Peyer's patch (tissue), 4 donors: ENCODE results near the gene PIGQ. TPM values are rescaled to one million over a fixed set of nuclear protein-coding genes. Genes with fewer than 3 reads are reported as not detected.

Source experiments
- DNase-seq, 3 donors: peaks; one replicate each; pipeline ENCODE4 v3.0.0-alpha.2; 2017 to 2019
- H3K27ac ChIP-seq, 4 donors: fragments of 200-600 bp; sonication (generic); one replicate each; pipeline ENCODE4 v1.5.1; 2016 to 2019
- H3K27me3 ChIP-seq, 2 donors: fragments of 200-600 bp; sonication (generic); one replicate each; pipeline ENCODE4 v1.5.1; 2019
- H3K36me3 ChIP-seq, 3 donors: fragments of 200-600 bp; sonication (generic); one replicate each; pipeline ENCODE4 v1.5.1; 2016 to 2019
- H3K4me1 ChIP-seq, 4 donors: fragments of 200-600 bp; sonication (generic); one replicate each; pipeline ENCODE4 v1.5.1; 2016 to 2019
- H3K4me3 ChIP-seq, 4 donors: fragments of 200-600 bp; sonication (generic); 1 replicate in 3 of 4; 2 replicates in 1 of 4; pipeline ENCODE4 v1.5.1; 2016 to 2019; ENCODE audit warnings: mild to moderate bottlenecking in 1 of 4
- H3K9me3 ChIP-seq, 4 donors: fragments of 200-600 bp; sonication (generic); one replicate each; pipeline ENCODE4 v1.5.1; 2016 to 2019; ENCODE audit warnings: mild to moderate bottlenecking in 1 of 4
- POLR2A ChIP-seq, 2 donors: fragments of 450-650 bp; IDR thresholded peaks; one replicate each; pipeline ENCODE4 v1.5.1; 2017; ENCODE audit warnings: antibody characterized with exemption in 2 of 2, mild to moderate bottlenecking in 2 of 2, moderate library complexity in 2 of 2
- total RNA-seq, 4 donors: library from RNA; depleted of rRNA; stranded (reverse); fragments of >200 nt; gene quantifications; one replicate each; pipeline ENCODE4 v1.1.0, GENCODE V29; 2016
- TF ChIP-seq, protein P1 (sequence below), 6 experiments: fragments of 450-650 bp in 4 of 6; fragments of 200-600 bp in 2 of 6; sonication (generic) in 1 of 6; IDR thresholded peaks; one replicate each; pipeline ENCODE4 v1.5.1; 2017 to 2019; ENCODE audit warnings: antibody characterized with exemption in 6 of 6, mild to moderate bottlenecking in 3 of 6, moderate library complexity in 1 of 6

PIGQ gene
- total RNA-seq, 4 donors from 2014 or later: 33.1 to 65.6 (median 55.2) TPM

DNA sequence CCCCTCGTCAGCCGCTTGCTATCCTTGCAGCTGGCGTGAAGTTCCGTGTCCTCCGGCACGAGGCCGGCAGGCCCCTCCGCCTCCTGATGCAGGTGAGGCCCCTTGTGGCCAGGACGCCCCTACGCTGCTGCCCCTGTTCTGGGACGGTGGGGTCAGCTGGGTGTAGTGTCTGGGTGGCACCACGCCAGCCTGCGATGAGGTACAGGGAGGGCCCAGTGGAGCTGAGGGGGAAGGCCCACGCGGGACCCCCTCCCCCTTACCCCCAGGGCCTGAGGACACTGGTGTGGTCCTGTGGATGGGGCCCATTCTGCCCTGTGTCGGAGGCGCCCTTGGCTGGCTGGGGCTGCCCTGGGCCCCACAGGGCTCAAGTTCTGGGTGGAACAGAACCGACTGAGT lies 12.4 kb downstream of the PIGQ start:
- Histone ChIP-seq H3K27ac (no peak overlapping the region), H3K9me3 (no peaks in the 10 kb centered on the region), H3K4me1 (peaks cover 0 to 7% (median 0%) of the 10 kb centered on the region in 4 donors), H3K27me3 (no peaks in the 10 kb centered on the region), H3K4me3 (no peak overlapping the region), H3K36me3 (no peaks in the 10 kb centered on the region)
- DNase-seq: no peak
- TF ChIP-seq POLR2A (IDR thresholded peaks at IDR 0.05): no peak
- TF ChIP-seq, protein P1, sequence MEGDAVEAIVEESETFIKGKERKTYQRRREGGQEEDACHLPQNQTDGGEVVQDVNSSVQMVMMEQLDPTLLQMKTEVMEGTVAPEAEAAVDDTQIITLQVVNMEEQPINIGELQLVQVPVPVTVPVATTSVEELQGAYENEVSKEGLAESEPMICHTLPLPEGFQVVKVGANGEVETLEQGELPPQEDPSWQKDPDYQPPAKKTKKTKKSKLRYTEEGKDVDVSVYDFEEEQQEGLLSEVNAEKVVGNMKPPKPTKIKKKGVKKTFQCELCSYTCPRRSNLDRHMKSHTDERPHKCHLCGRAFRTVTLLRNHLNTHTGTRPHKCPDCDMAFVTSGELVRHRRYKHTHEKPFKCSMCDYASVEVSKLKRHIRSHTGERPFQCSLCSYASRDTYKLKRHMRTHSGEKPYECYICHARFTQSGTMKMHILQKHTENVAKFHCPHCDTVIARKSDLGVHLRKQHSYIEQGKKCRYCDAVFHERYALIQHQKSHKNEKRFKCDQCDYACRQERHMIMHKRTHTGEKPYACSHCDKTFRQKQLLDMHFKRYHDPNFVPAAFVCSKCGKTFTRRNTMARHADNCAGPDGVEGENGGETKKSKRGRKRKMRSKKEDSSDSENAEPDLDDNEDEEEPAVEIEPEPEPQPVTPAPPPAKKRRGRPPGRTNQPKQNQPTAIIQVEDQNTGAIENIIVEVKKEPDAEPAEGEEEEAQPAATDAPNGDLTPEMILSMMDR (IDR thresholded peaks at IDR 0.05): no peak

DNA sequence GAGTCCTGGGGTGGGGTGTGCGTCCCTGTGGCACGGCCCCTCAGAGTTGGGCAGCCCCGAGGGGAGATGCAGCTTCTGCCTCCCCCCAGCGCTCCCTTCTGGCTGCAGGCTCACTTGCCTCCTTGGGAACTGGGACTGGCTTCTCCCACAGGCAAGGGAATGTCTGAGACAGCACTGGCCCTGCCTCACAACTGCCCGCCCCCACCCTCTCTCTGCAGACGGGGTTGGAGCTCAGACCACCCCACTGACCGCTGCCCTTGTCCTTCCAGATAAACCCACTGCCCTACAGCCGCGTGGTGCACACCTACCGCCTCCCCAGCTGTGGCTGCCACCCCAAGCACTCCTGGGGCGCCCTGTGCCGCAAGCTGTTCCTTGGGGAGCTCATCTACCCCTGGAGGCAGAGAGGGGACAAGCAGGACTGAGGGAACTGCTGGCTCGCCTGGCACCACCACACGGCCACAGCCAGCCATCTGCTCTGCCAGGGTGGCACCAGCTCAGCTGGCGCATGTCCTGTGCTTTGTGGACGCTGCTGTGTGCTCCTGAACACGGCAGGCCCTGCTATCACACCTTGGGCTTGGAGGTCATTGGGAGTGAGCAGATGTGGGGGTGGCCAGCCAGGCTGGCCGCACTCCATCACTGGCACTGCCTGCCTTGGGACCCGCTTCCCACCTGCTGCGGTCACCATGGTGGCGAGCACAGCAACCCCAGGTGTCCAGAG lies 13.0 kb downstream of the PIGQ start:
- no peaks in the 10 kb centered on the region for H3K36me3 ChIP-seq
- H3K27ac ChIP-seq: no peak overlapping the region
- TF ChIP-seq, protein P1 (IDR thresholded peaks at IDR 0.05): no peak
- TF ChIP-seq POLR2A (IDR thresholded peaks at IDR 0.05): no peak
- no peaks in the 10 kb centered on the region for H3K9me3 ChIP-seq
- H3K4me1 ChIP-seq: peaks cover 0 to 13% (median 1%) of the 10 kb centered on the region in 4 donors
- no peak for DNase-seq
- no peak overlapping the region for H3K4me3 ChIP-seq
- no peaks in the 10 kb centered on the region for H3K27me3 ChIP-seq

DNA sequence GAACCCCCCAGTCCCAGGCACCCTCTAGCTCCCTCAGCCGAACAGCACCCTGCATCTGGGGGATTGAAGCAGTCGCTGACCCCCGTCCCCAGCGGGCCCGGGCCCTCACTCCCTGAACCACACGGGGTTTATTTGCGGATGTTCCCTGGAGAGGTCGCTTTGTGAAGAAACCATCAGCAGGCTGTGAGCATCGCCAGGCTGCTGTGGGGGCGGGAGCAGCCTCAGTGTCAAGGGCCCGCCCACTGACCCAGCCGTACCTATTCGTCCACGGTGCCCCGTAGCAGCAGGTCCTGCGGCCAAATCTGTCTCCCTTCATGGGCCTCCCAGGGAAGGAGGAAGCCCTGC lies 13.7 kb downstream of the PIGQ start:
- H3K27me3 ChIP-seq: no peaks in the 10 kb centered on the region
- no peak overlapping the region for H3K4me3 ChIP-seq
- no peak for DNase-seq
- no peak overlapping the region for H3K27ac ChIP-seq
- peaks cover 0 to 17% (median 8%) of the 10 kb centered on the region in 4 donors for H3K4me1 ChIP-seq
- no peaks in the 10 kb centered on the region for H3K9me3 ChIP-seq
- no peak for TF ChIP-seq POLR2A (IDR thresholded peaks at IDR 0.05)
- TF ChIP-seq, protein P1 (IDR thresholded peaks at IDR 0.05): no peak
- H3K36me3 ChIP-seq: no peaks in the 10 kb centered on the region

DNA sequence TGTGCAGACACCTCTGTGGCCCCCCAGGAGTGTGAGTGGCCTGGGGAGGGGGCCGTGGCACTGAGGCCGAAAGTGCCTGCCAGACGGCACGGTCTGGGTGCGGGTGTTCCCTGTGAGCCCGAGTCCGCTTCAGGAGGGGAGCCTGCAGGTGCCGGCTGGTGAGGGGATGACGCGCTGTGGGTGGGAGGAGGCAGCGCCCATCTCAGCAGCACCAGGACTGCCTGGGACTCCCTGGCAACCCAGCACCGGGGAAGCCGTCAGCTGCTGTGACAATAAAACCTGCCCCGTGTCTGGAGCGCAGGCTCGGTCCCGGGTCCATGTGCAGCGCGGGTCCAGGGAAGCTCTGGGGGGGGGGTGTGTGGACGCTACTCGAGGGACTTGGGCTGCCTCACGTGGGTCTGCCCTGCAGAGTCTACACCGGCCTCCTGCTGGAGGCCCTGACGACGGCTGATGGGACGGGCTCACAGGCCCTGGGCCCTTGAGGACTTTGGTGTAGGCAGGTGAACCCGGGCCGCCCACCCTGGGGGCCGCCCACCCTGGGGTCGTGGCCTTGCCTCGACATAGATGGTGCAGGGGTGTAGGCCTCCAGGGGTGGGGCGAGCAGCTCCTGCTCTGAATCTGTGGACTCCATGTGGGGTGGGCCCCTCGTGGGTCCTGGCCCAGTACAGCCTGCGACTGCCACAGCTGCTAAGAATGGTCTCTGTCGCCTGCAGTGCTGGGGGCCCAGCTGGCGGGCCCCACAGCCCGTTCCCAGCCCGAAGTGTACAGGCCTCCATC lies 14.2 kb downstream of the PIGQ start:
- Histone ChIP-seq H3K36me3 (no peaks in the 10 kb centered on the region), H3K4me1 (peaks cover 0 to 14% (median 8%) of the 10 kb centered on the region in 4 donors), H3K4me3 (no peak overlapping the region), H3K27ac (no peak overlapping the region), H3K9me3 (no peaks in the 10 kb centered on the region), H3K27me3 (no peaks in the 10 kb centered on the region)
- no peak for TF ChIP-seq POLR2A (IDR thresholded peaks at IDR 0.05)
- TF ChIP-seq, protein P1 (IDR thresholded peaks at IDR 0.05): no peak
- DNase-seq: no peak

DNA sequence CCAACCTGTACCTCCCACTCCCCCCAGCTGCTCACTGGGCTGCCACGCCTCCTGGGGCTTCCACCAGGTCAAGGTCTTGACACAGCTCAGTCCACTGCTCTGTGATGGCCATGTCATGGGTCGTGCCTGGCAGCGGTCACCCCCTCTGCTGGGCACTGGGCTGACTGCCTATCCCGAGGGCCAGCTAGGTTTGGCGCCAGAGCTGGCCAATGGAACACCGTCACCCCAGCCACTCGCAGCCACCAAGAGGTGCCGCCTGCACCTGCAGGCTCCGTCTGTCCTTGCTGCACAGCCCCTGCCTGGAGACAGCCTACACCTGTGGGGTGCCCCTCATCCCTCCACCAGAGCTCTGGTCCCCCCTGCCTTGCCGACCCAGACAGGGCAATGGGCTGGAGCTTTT lies 15.6 kb downstream of the PIGQ start:
- Histone ChIP-seq H3K27me3 (no peaks in the 10 kb centered on the region), H3K9me3 (no peaks in the 10 kb centered on the region), H3K36me3 (no peaks in the 10 kb centered on the region), H3K27ac (no peak overlapping the region), H3K4me3 (no peak overlapping the region), H3K4me1 (peaks cover 0 to 11% (median 9%) of the 10 kb centered on the region in 4 donors)
- TF ChIP-seq, protein P1 (IDR thresholded peaks at IDR 0.05): peak in 3 of 6 experiments; percentile 22 to 34 (median 23)
- TF ChIP-seq POLR2A (IDR thresholded peaks at IDR 0.05): no peak
- peak in 1 of 3 donors; percentile 58 for DNase-seq
